ENCODE results near the gene TRAPPC14.
"Not testable (repeated sequence)": the region's sequence is repeated elsewhere in the genome, so short reads cannot be mapped to it uniquely, and the experiment has no call there.

The TRAPPC14 gene

GRCh38 chr7:100158229-100159098 lies at the start of gene TRAPPC14:
Gene TRAPPC14, minus strand, starts transcription at chr7:100158723. Its CDS starts 224 bp downstream, at chr7:100158499.
- peak; percentile 52 for DNase-seq

GRCh38 chr7:100204454-100204853 lies 45.9 kb upstream of the TRAPPC14 start:
- no peak for DNase-seq

- no peak for DNase-seq
Measured at GRCh38 chr7:100200693-100201092, 42.2 kb upstream of the TRAPPC14 start.

GRCh38 chr7:100198266-100198665 lies 39.7 kb upstream of the TRAPPC14 start:
- DNase-seq = no peak

- not testable (repeated sequence) for DNase-seq
Measured at GRCh38 chr7:100195901-100196322, 37.4 kb upstream of the TRAPPC14 start.

GRCh38 chr7:100195222-100195621 lies 36.7 kb upstream of the TRAPPC14 start:
- no peak for DNase-seq

GRCh38 chr7:100192969-100193368 lies 34.4 kb upstream of the TRAPPC14 start:
- DNase-seq = no peak

- not testable (repeated sequence) for DNase-seq
Measured at GRCh38 chr7:100192281-100192862, 33.8 kb upstream of the TRAPPC14 start.

GRCh38 chr7:100191775-100192174 lies 33.3 kb upstream of the TRAPPC14 start:
- DNase-seq = no peak

GRCh38 chr7:100190048-100190711 lies 31.7 kb upstream of the TRAPPC14 start:
- no peak for DNase-seq

- no peak for DNase-seq
Measured at GRCh38 chr7:100189061-100189460, 30.5 kb upstream of the TRAPPC14 start.

- no peak for DNase-seq
Measured at GRCh38 chr7:100185726-100186125, 27.2 kb upstream of the TRAPPC14 start.

- not testable (repeated sequence) for DNase-seq
Measured at GRCh38 chr7:100183090-100183489, 24.6 kb upstream of the TRAPPC14 start.

GRCh38 chr7:100182616-100183015 lies 24.1 kb upstream of the TRAPPC14 start:
- not testable (repeated sequence) for DNase-seq

- DNase-seq = not testable (repeated sequence)
Measured at GRCh38 chr7:100180084-100180483, 21.6 kb upstream of the TRAPPC14 start.

GRCh38 chr7:100177045-100178001 lies 18.8 kb upstream of the TRAPPC14 start, which contains the start of the genes GPC2 and STAG3:
Gene GPC2, minus strand, starts transcription at chr7:100177381. Its CDS starts 182 bp downstream, at chr7:100177199.
Gene STAG3, plus strand, starts transcription at chr7:100177918. Its CDS starts 2,639 bp downstream, at chr7:100180557.
- peak; percentile 84 for DNase-seq

GRCh38 chr7:100176096-100177044 lies 17.8 kb upstream of the TRAPPC14 start:
- DNase-seq = no peak

GRCh38 chr7:100175296-100175935 lies 16.9 kb upstream of the TRAPPC14 start:
- DNase-seq = no peak

- DNase-seq = no peak
Measured at GRCh38 chr7:100174582-100174981, 16.1 kb upstream of the TRAPPC14 start.

- no peak for DNase-seq
Measured at GRCh38 chr7:100173806-100174495, 15.4 kb upstream of the TRAPPC14 start.
